HEK293 (cell line): Measurements from ENCODE around the gene EFCAB9.
A peak's percentile ranks its signal among the peaks of the same experiment; 100 is the strongest.

Source experiments
- CTCF ChIA-PET: fragments of 350-600 bp; formaldehyde crosslinking; extraction: SDS; loops from one replicate; lab custom pipeline; 2021; ENCODE audit warnings: antibody characterized with exemption; lab: Yijun Ruan, JAX
- POLR2A ChIA-PET: fragments of 300-600 bp; formaldehyde crosslinking; extraction: SDS; loops from one replicate; lab custom pipeline; 2020; ENCODE audit warnings: antibody characterized with exemption, inconsistent platforms; lab: Yijun Ruan, JAX
- H3K27ac ChIP-seq: fragments of 200-500 bp; sonication (Bioruptor generic); 2 replicates; pipeline ENCODE4 v1.5.1; 2014; ENCODE audit warnings: low read depth, low read length, control low read depth, inconsistent platforms; ENCODE audit errors: extremely low read depth
- H3K36me3 ChIP-seq, 2 experiments: fragments of 200-500 bp in 1 of 2; sonication (Bioruptor generic) in 1 of 2; 1 replicate in 1 of 2; 2 replicates in 1 of 2; pipeline ENCODE4 v1.5.1; 2014 to 2017; ENCODE audit warnings: inconsistent platforms in 2 of 2, low read length in 2 of 2; ENCODE audit not compliant: control insufficient read depth in 2 of 2, insufficient read depth in 1 of 2
- H3K4me1 ChIP-seq: fragments of 200-500 bp; sonication (Bioruptor generic); 2 replicates; pipeline ENCODE4 v1.5.1; 2014; ENCODE audit warnings: mild to moderate bottlenecking, low read length, inconsistent platforms; ENCODE audit not compliant: control insufficient read depth, insufficient read depth
- H3K4me3 ChIP-seq: 2 replicates; pipeline ENCODE4 v1.5.1; 2011; ENCODE audit warnings: low read depth, mild to moderate bottlenecking, control low read depth, low read length, moderate library complexity
- H3K9me3 ChIP-seq: fragments of 200-500 bp; sonication (Bioruptor generic); 2 replicates; pipeline ENCODE4 v1.5.1; 2014; ENCODE audit warnings: low read depth, low read length, inconsistent platforms; ENCODE audit not compliant: control insufficient read depth, insufficient read depth
- BCL11B ChIP-seq: fragments of 450-650 bp; formaldehyde crosslinking; IDR thresholded peaks from 2 replicates; pipeline ENCODE4 v1.5.1; 2016; ENCODE audit warnings: low read depth, missing biosample characterization, missing genetic modification characterization
- HOXA7 ChIP-seq: sonication (generic); formaldehyde crosslinking; IDR thresholded peaks from 2 replicates; pipeline ENCODE4 v1.8.1; 2022; ENCODE audit warnings: missing genetic modification reagents, borderline replicate concordance
- IKZF3 ChIP-seq: fragments of 450-650 bp; IDR thresholded peaks from 2 replicates; pipeline ENCODE4 v1.5.0; 2018; ENCODE audit warnings: missing biosample characterization, mild to moderate bottlenecking, missing genetic modification characterization, moderate library complexity
- KLF1 ChIP-seq: fragments of 450-650 bp; formaldehyde crosslinking; IDR thresholded peaks from 2 replicates; pipeline ENCODE4 v1.5.1; 2016; ENCODE audit warnings: missing biosample characterization, missing genetic modification characterization
- OVOL3 ChIP-seq: fragments of 450-650 bp; formaldehyde crosslinking; IDR thresholded peaks from 2 replicates; pipeline ENCODE4 v1.5.1; 2016; ENCODE audit warnings: missing biosample characterization, missing genetic modification characterization
- PRDM4 ChIP-seq: fragments of 450-650 bp; formaldehyde crosslinking; IDR thresholded peaks from 2 replicates; pipeline ENCODE4 v1.5.1; 2017; ENCODE audit warnings: missing biosample characterization, missing genetic modification characterization
- ZBTB20 ChIP-seq: fragments of 450-650 bp; formaldehyde crosslinking; IDR thresholded peaks from 2 replicates; pipeline ENCODE4 v1.5.1; 2016; ENCODE audit warnings: missing biosample characterization, missing genetic modification characterization
- ZFP3 ChIP-seq: fragments of 450-650 bp; formaldehyde crosslinking; IDR thresholded peaks from 2 replicates; pipeline ENCODE4 v1.5.1; 2016; ENCODE audit warnings: low read depth, missing biosample characterization, missing genetic modification characterization
- ZFP41 ChIP-seq: fragments of 450-650 bp; formaldehyde crosslinking; IDR thresholded peaks from 2 replicates; pipeline ENCODE4 v1.5.1; 2016; ENCODE audit warnings: missing biosample characterization, missing genetic modification characterization, borderline replicate concordance
- ZNF112 ChIP-seq: fragments of 450-650 bp; formaldehyde crosslinking; IDR thresholded peaks from 2 replicates; pipeline ENCODE4 v1.5.0; 2017; ENCODE audit warnings: missing biosample characterization, missing genetic modification characterization
- ZNF121 ChIP-seq: fragments of 450-650 bp; formaldehyde crosslinking; IDR thresholded peaks from 2 replicates; pipeline ENCODE4 v1.5.1; 2016; ENCODE audit warnings: missing biosample characterization, missing genetic modification characterization
- ZNF169 ChIP-seq: fragments of 450-650 bp; formaldehyde crosslinking; IDR thresholded peaks from 2 replicates; pipeline ENCODE4 v1.5.1; 2016; ENCODE audit warnings: missing biosample characterization, missing genetic modification characterization
- ZNF214 ChIP-seq: fragments of 450-650 bp; formaldehyde crosslinking; IDR thresholded peaks from 2 replicates; pipeline ENCODE4 v1.5.1; 2017; ENCODE audit warnings: missing biosample characterization, mild to moderate bottlenecking, missing genetic modification characterization, borderline replicate concordance
- ZNF23 ChIP-seq: fragments of 450-650 bp; formaldehyde crosslinking; IDR thresholded peaks from 2 replicates; pipeline ENCODE4 v1.5.1; 2016; ENCODE audit warnings: missing biosample characterization, missing genetic modification characterization, borderline replicate concordance
- ZNF544 ChIP-seq: fragments of 450-650 bp; formaldehyde crosslinking; IDR thresholded peaks from 2 replicates; pipeline ENCODE4 v1.5.0; 2017; ENCODE audit warnings: missing biosample characterization, missing genetic modification characterization
- ZNF548 ChIP-seq: fragments of 450-650 bp; formaldehyde crosslinking; IDR thresholded peaks from 2 replicates; pipeline ENCODE4 v1.5.1; 2016; ENCODE audit warnings: missing biosample characterization, missing genetic modification characterization
- ZNF571 ChIP-seq: fragments of 450-650 bp; formaldehyde crosslinking; IDR thresholded peaks from 2 replicates; pipeline ENCODE4 v1.5.0; 2017; ENCODE audit warnings: missing biosample characterization, missing genetic modification characterization
- ZNF600 ChIP-seq: fragments of 450-650 bp; formaldehyde crosslinking; IDR thresholded peaks from 2 replicates; pipeline ENCODE4 v1.5.1; 2016; ENCODE audit warnings: missing biosample characterization, missing genetic modification characterization
- ZNF654 ChIP-seq: fragments of 450-650 bp; formaldehyde crosslinking; IDR thresholded peaks from 2 replicates; pipeline ENCODE4 v1.5.1; 2016; ENCODE audit warnings: low read depth, missing biosample characterization, missing genetic modification characterization
- ZNF670 ChIP-seq: fragments of 450-650 bp; formaldehyde crosslinking; IDR thresholded peaks from 2 replicates; pipeline ENCODE4 v1.5.1; 2016; ENCODE audit warnings: missing biosample characterization, missing genetic modification characterization, low read depth
- ZNF677 ChIP-seq: fragments of 450-650 bp; IDR thresholded peaks from 2 replicates; pipeline ENCODE4 v1.5.0; 2018; ENCODE audit warnings: missing biosample characterization, mild to moderate bottlenecking, missing genetic modification characterization, moderate library complexity
- ZNF692 ChIP-seq: fragments of 450-650 bp; formaldehyde crosslinking; IDR thresholded peaks from 2 replicates; pipeline ENCODE4 v1.5.1; 2016; ENCODE audit warnings: missing biosample characterization, missing genetic modification characterization
- ZNF785 ChIP-seq: fragments of 450-650 bp; formaldehyde crosslinking; IDR thresholded peaks from 2 replicates; pipeline ENCODE4 v1.5.1; 2016; ENCODE audit warnings: missing biosample characterization, missing genetic modification characterization
- TF ChIP-seq, protein P1 (sequence below): fragments of 450-650 bp; formaldehyde crosslinking; conservative IDR thresholded peaks from 2 replicates; pipeline ENCODE4 v1.5.1; 2016; ENCODE audit warnings: low read depth, missing biosample characterization, missing genetic modification characterization
- TF ChIP-seq, protein P2 (sequence below): fragments of 450-650 bp; formaldehyde crosslinking; IDR thresholded peaks from 2 replicates; pipeline ENCODE4 v1.5.1; 2017; ENCODE audit warnings: missing biosample characterization, missing genetic modification characterization

The EFCAB9 gene

DNA sequence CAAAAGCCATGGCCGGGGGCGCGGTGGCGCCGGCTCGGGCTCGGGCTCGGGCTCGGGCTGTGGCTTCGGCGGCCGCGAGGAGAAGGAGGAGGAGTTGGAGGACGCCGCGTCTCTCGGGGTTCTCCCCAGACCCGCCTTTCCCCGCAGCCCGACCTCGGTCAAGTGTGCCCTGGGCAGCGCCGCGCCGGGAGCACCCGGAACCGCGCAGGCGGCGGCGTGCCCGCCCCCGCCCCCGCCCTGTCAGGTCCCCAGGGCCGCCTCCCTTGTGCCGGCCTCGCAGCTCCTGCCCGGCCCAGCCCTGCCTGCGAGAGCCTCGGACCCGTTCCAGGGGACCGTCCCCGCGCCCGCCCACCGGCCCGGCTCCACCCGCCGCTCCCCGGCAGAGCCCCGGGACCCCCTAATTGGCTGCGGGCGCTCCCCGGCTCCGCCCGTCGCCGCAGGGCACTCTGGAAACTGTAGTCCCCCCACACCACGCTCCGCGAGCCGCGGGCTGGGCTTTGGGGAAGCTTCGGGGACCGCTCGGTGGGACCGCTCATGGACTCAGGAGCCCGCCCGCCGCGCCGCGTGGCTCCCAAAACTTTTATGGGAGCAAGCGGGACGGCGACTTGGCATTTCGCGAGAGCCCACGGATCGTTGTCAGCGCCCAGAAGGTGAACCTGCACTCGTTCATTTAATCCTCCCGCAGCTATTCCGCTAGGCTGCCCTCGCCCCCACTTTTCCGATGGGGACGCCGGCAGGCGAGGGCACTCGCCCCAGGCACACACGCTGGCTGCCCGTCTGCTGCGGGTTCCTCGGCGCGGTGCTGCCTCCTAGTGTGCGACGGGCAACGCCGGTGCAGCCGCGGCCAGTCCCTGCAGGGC, 5.7 kb upstream of the EFCAB9 start, which contains the start of gene STK10:
Gene STK10 (minus strand): TSS at position 192 of the 860 bp plus-strand sequence. CDS start 182 bp downstream, at position 10.
- Histone ChIP-seq H3K9me3 (no peaks in the 10 kb centered on the region), H3K36me3 (no peaks in the 10 kb centered on the region), H3K4me1 (peaks cover 4% of the 10 kb centered on the region; the same call in 1 of the 2 replicates), H3K4me3 (peak within 1 kb of the TSS; percentile 48), H3K27ac (peak within 1 kb of the TSS; percentile 59)
- ChIA-PET CTCF (interaction anchor here (0.5 to 4.6 kb wide), 50 partner anchors 10 to 1667 kb away, joined by 3 to 44 read pairs (median 3); no protein-coding TSS in a partner anchor), POLR2A (interaction anchor here (0.5 to 3.0 kb wide), 10 partner anchors 10 to 800 kb away, joined by 3 to 18 read pairs (median 3); partner anchors contain the start of genes FBXW11 and UBTD2)
- TF ChIP-seq ZNF169 (no peak), IKZF3 (tag by site-specific recombination) (peak; percentile 83), ZNF692 (peak; percentile 92), BCL11B (tag by site-specific recombination) (peak; percentile 71; the same call in 1 of the 2 replicates), PRDM4 (tag by site-specific recombination) (peak; percentile 65; the same call in 1 of the 2 replicates), ZNF677 (tag by site-specific recombination) (no peak), ZBTB20 (tag by site-specific recombination) (peak; percentile 56; the same call in 1 of the 2 replicates), ZNF544 (no peak), KLF1 (tag by site-specific recombination) (peak; percentile 19; the same call in 1 of the 2 replicates), OVOL3 (tag by site-specific recombination) (0 out of 2 replicates have a peak, but pooled peaks have one; percentile 13), ZNF121 (tag by site-specific recombination) (0 out of 2 replicates have a peak, but pooled peaks have one; percentile 32), HOXA7 (CRISPR knock-in tag) (no peak), ZNF785 (tag by site-specific recombination) (peak; percentile 41; the same call in 1 of the 2 replicates), ZNF112 (tag by site-specific recombination) (no peak), ZNF654 (peak; percentile 55), ZNF600 (tag by site-specific recombination) (peak; percentile 79), ZFP41 (tag by site-specific recombination) (no peak), ZNF214 (no peak), ZNF548 (no peak), ZNF670 (tag by site-specific recombination) (no peak), ZNF23 (tag by site-specific recombination) (no peak), ZFP3 (tag by site-specific recombination) (no peak), ZNF571 (tag by site-specific recombination) (no peak)
- TF ChIP-seq, protein P1, sequence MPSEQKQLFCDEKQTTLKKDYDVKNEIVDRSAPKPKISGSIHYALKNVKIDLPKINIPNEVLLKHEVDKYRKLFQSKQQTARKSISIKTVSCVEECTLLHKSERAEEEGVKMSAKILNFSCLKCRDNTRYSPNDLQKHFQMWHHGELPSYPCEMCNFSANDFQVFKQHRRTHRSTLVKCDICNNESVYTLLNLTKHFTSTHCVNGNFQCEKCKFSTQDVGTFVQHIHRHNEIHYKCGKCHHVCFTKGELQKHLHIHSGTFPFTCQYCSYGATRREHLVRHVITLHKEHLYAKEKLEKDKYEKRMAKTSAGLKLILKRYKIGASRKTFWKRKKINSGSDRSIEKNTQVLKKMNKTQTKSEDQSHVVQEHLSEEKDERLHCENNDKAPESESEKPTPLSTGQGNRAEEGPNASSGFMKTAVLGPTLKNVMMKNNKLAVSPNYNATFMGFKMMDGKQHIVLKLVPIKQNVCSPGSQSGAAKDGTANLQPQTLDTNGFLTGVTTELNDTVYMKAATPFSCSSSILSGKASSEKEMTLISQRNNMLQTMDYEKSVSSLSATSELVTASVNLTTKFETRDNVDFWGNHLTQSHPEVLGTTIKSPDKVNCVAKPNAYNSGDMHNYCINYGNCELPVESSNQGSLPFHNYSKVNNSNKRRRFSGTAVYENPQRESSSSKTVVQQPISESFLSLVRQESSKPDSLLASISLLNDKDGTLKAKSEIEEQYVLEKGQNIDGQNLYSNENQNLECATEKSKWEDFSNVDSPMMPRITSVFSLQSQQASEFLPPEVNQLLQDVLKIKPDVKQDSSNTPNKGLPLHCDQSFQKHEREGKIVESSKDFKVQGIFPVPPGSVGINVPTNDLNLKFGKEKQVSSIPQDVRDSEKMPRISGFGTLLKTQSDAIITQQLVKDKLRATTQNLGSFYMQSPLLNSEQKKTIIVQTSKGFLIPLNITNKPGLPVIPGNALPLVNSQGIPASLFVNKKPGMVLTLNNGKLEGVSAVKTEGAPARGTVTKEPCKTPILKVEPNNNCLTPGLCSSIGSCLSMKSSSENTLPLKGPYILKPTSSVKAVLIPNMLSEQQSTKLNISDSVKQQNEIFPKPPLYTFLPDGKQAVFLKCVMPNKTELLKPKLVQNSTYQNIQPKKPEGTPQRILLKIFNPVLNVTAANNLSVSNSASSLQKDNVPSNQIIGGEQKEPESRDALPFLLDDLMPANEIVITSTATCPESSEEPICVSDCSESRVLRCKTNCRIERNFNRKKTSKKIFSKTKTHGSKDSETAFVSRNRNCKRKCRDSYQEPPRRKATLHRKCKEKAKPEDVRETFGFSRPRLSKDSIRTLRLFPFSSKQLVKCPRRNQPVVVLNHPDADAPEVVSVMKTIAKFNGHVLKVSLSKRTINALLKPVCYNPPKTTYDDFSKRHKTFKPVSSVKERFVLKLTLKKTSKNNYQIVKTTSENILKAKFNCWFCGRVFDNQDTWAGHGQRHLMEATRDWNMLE (tag by site-specific recombination): no peak
- TF ChIP-seq, protein P2, sequence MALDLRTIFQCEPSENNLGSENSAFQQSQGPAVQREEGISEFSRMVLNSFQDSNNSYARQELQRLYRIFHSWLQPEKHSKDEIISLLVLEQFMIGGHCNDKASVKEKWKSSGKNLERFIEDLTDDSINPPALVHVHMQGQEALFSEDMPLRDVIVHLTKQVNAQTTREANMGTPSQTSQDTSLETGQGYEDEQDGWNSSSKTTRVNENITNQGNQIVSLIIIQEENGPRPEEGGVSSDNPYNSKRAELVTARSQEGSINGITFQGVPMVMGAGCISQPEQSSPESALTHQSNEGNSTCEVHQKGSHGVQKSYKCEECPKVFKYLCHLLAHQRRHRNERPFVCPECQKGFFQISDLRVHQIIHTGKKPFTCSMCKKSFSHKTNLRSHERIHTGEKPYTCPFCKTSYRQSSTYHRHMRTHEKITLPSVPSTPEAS (tag by site-specific recombination): peak; percentile 70
